ENCODE measurements around the gene ETV5.

GRCh38 chr3:185997130-185997529, 111.8 kb downstream of the ETV5 start:
- no peak for TF ChIP-seq CTCF (conservative IDR thresholded peaks at IDR 0.05 in 1 of 2, IDR thresholded peaks at IDR 0.05 in 1 of 2; ENCODE audit: low read depth in 1 of 2, low read length in 2 of 2)
- TF ChIP-seq EZH2 (IDR thresholded peaks at IDR 0.05; ENCODE audit: low read length, missing control alignments) = no peak

All from fibroblast of lung (primary cell).